Pancreas (tissue), 10 donors: ENCODE data around the gene SHROOM1. TPM values are rescaled to one million over a fixed set of nuclear protein-coding genes. Genes with fewer than 3 reads are reported as not detected.

ENCODE experiments used
- ATAC-seq, 4 donors: fragments of 200-7000 bp; cut with Tn5 transposase; one replicate each; pipeline versions ENCODE4 v1.8.0 to v1.9.1; 2020; ENCODE audit warnings: mild to moderate bottlenecking in 4 of 4, moderate library complexity in 4 of 4
- DNase-seq, 6 donors: peaks; one replicate each; pipeline ENCODE4 v3.0.0-alpha.2; 2020
- FAIRE-seq: peaks from 2 replicates; lab custom pipeline; 2012; peaks lifted over from hg19 to GRCh38; lab: Jason Lieb, UNC
- H3K27ac ChIP-seq, 4 donors: fragments of 200-600 bp; sonication (generic); 1 replicate in 3 of 4; 2 replicates in 1 of 4; pipeline versions ENCODE4 v1.5.0 to v1.8.0; 2020
- H3K27me3 ChIP-seq, 4 donors: fragments of 200-600 bp; one replicate each; pipeline ENCODE4 v1.8.0; 2021
- H3K36me3 ChIP-seq, 3 donors: fragments of 200-600 bp; sonication (generic) in 1 of 3; one replicate each; pipeline versions ENCODE4 v1.5.0 to v1.8.0; 2020 to 2021
- H3K4me1 ChIP-seq, 3 donors: fragments of 200-600 bp; one replicate each; pipeline ENCODE4 v1.8.0; 2021
- H3K4me3 ChIP-seq, 4 donors: fragments of 200-600 bp; sonication (generic) in 2 of 4; one replicate each; pipeline versions ENCODE4 v1.5.0 to v1.8.0; 2020 to 2021
- H3K9me3 ChIP-seq, 4 donors: fragments of 200-600 bp; one replicate each; pipeline ENCODE4 v1.8.0; 2021
- WGBS, 2 donors: extraction: QIAGEN DNeasy Blood & Tissue Kit; methylation state at CpG; one replicate each; pipeline ENCODE4 v1.1.7; 2013; 5-methylcytosine and 5-hydroxymethylcytosine counted together
- intact Hi-C, 3 donors: fragments of 100-400 bp; cut with DNase I; formaldehyde crosslinking; loops; one replicate each; pipeline versions ENCODE4 v1.11.1 to v1.14.2; 2022
- polyA plus RNA-seq, 2 donors: library from polyadenylated mRNA; stranded (reverse); fragments of 200-250 nt; gene quantifications; one replicate each; pipeline ENCODE4 v1.2.3, GENCODE V29; 2013
- total RNA-seq, 6 donors: library from RNA; stranded (reverse); fragmentation: NEBNext Ultra II Directional in 4 of 6; extraction: Animal tissue kit (Norgen Biotek cat#: 25700) in 4 of 6; gene quantifications; one replicate each; pipeline versions ENCODE4 v1.2.1 to v1.2.4, GENCODE V29; 2021 to 2023
- TF ChIP-seq, protein P1 (sequence below), 4 donors: fragments of 200-600 bp; sonication (generic) in 3 of 4; IDR thresholded peaks; one replicate each; pipeline versions ENCODE4 v1.5.0 to v1.8.0; 2021; ENCODE audit warnings: antibody characterized with exemption in 4 of 4
- donor health status: healthy with polysubstance abuse.
- donor health status: DM: no; HTN: no; CAD: no; lungs with moderate emphysema.
- donor health status: DM: no; HTN: no; CAD: no.
- donor health status: control.
- donor health status: control.
- donor health status: Bipolar disorder and iron deficiency.
- donor health status: DM: yes; HTN: yes; CAD: no.
- donor health status: DM: no; HTN: no; CAD: no.
- donor health status: DM: no; HTN: no; CAD: no.
- donor health status: DM: yes; HTN: yes; CAD: no.

Gene SHROOM1
- total and polyA plus RNA-seq, 8 donors, result 10.7 to 62.0 (median 12.1) TPM

DNA sequence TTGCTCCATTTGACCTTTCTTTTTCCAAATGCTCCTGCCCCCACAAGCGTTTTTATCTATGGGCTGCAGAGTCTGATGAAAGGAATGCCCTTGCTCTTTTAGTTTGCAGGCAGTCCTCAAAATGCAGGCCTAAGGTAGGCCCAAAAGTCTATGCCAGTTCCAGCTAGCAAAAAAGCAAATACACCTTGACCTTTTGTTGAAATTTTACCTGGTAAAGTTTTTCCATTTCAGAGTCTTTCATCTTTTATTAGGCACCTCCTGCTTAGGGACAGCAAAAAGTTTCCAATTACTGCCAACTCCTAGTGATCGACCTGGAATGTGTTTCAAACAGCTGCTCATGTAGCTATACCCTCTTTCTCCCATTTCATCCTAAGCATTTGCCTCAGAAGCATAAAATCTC, 40.4 kb upstream of the SHROOM1 start:
- intact Hi-C loops, result no loop called here
- no peaks in the 10 kb centered on the region for H3K27me3 ChIP-seq
- peaks cover 0 to 3% (median 0%) of the 10 kb centered on the region in 3 donors for H3K36me3 ChIP-seq
- H3K27ac ChIP-seq, result peak overlapping the region in 1 of 4 donors; percentile 5
- WGBS, 2 donors, result 25 to 29% methylated on average over 2 of the region's 2 CpGs
- TF ChIP-seq, protein P1, sequence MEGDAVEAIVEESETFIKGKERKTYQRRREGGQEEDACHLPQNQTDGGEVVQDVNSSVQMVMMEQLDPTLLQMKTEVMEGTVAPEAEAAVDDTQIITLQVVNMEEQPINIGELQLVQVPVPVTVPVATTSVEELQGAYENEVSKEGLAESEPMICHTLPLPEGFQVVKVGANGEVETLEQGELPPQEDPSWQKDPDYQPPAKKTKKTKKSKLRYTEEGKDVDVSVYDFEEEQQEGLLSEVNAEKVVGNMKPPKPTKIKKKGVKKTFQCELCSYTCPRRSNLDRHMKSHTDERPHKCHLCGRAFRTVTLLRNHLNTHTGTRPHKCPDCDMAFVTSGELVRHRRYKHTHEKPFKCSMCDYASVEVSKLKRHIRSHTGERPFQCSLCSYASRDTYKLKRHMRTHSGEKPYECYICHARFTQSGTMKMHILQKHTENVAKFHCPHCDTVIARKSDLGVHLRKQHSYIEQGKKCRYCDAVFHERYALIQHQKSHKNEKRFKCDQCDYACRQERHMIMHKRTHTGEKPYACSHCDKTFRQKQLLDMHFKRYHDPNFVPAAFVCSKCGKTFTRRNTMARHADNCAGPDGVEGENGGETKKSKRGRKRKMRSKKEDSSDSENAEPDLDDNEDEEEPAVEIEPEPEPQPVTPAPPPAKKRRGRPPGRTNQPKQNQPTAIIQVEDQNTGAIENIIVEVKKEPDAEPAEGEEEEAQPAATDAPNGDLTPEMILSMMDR (IDR thresholded peaks at IDR 0.05), result no peak
- no peak for DNase-seq
- FAIRE-seq, result no peak
- no peak for ATAC-seq
- no peaks in the 10 kb centered on the region for H3K9me3 ChIP-seq
- peaks cover 7 to 31% (median 12%) of the 10 kb centered on the region in 3 donors for H3K4me1 ChIP-seq
- H3K4me3 ChIP-seq, result no peak overlapping the region

DNA sequence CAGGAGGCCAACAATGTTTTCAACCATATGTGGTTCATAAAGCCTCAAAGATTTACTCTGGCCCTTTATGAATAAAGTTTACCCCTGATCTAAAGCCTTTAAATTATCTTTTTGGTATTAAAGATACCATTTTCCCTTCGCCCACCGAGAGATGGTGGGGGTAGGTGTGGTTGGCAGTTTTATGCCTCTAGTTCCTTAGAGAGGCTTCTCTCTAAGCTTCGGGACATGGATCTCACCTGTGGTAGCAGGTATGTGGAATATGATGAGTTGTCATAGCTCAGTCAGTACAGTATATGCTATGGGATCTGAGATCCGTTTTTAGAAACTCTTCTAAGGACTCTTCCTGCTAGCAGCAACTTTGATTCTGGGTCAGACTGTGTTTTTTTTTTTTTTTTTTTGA, 38.3 kb upstream of the SHROOM1 start:
- Histone ChIP-seq H3K36me3 (peaks cover 0 to 3% (median 0%) of the 10 kb centered on the region in 3 donors), H3K9me3 (no peaks in the 10 kb centered on the region), H3K4me3 (no peak overlapping the region), H3K4me1 (peaks cover 7 to 30% (median 12%) of the 10 kb centered on the region in 3 donors), H3K27me3 (no peaks in the 10 kb centered on the region), H3K27ac (no peak overlapping the region)
- FAIRE-seq (no peak), DNase-seq (no peak), ATAC-seq (no peak)
- TF ChIP-seq, protein P1 (IDR thresholded peaks at IDR 0.05), result no peak
- WGBS, 2 donors, result 82 to 87% methylated on average over 4 of the region's 4 CpGs
- intact Hi-C loops, result no loop called here

- Histone ChIP-seq H3K27me3 (no peaks in the 10 kb centered on the region), H3K9me3 (no peaks in the 10 kb centered on the region), H3K27ac (peak overlapping the region; percentile 91 to 96 (median 94)), H3K4me3 (peak overlapping the region; percentile 62 to 90 (median 76)), H3K36me3 (peaks cover 0 to 3% (median 0%) of the 10 kb centered on the region in 3 donors), H3K4me1 (peaks cover 0 to 17% (median under 1%) of the 10 kb centered on the region in 3 donors)
- DNase-seq, result no peak
- FAIRE-seq, result no peak
- WGBS, 2 donors, result 0 to 1% methylated on average over 13 of the region's 13 CpGs
- TF ChIP-seq, protein P1 (IDR thresholded peaks at IDR 0.05), result no peak
- ATAC-seq, result peak in 1 of 4 donors; percentile 14
- intact Hi-C loops, result no loop called here
These were observed 36.6 kb upstream of the SHROOM1 start for GRCh38 chr5:132867046-132867451.

- WGBS, 2 donors, result 0 to 1% methylated on average over 54 to 55 of the region's 55 CpGs
- intact Hi-C loops, result no loop called here
- ATAC-seq (peak; percentile 97 to 99 (median 98)), DNase-seq (peak; percentile 89 to 99 (median 96)), FAIRE-seq (peak; percentile 91)
- H3K27ac ChIP-seq, result peak within 1 kb of the TSS; percentile 91 to 96 (median 94)
- peak within 1 kb of the TSS; percentile 62 to 90 (median 76) for H3K4me3 ChIP-seq
- TF ChIP-seq, protein P1 (IDR thresholded peaks at IDR 0.05), result no peak
- peaks cover 0 to 3% (median 0%) of the 10 kb centered on the region in 3 donors for H3K36me3 ChIP-seq
- no peaks in the 10 kb centered on the region for H3K27me3 ChIP-seq
- no peaks in the 10 kb centered on the region for H3K9me3 ChIP-seq
- H3K4me1 ChIP-seq, result peaks cover 0 to 16% (median 0%) of the 10 kb centered on the region in 3 donors
These were observed 36.0 kb upstream of the SHROOM1 start, which contains the start of the genes GDF9 and UQCRQ for GRCh38 chr5:132866342-132867045. Gene GDF9 (minus strand): TSS chr5:132866469. CDS start chr5:132864533, 1,936 bp downstream. Gene UQCRQ (plus strand): TSS chr5:132866642. CDS start chr5:132866882, 240 bp downstream.
